T-cell (primary cell): ENCODE measurements around the gene GHRHR. TPM values are rescaled to one million over a fixed set of nuclear protein-coding genes. Genes with fewer than 3 reads are reported as not detected.
A peak's percentile ranks its signal among the peaks of the same experiment; 100 is the strongest.

Experiments used
- ATAC-seq, 4 experiments: fragments of 200-7000 bp in 3 of 4; fragments of 150-1000 bp in 1 of 4; cut with Tn5 transposase; replicated peaks in 1 of 4; 1 replicate in 3 of 4; 2 replicates in 1 of 4; pipeline ENCODE4 v1.10.0; 2021; ENCODE audit warnings: moderate library complexity in 3 of 4, mild to moderate bottlenecking in 2 of 4, moderate number of reproducible peaks in 1 of 4
- CTCF ChIA-PET, 2 donors: fragments of 300-600 bp; sonication (Branson Sonifier 250); formaldehyde crosslinking; loops; one replicate each; lab custom pipeline; 2022; ENCODE audit warnings: antibody characterized with exemption in 2 of 2; lab: Charles Lee
- POLR2A ChIA-PET, 2 donors: fragments of 300-600 bp; sonication (Branson Sonifier 250); formaldehyde crosslinking; loops; one replicate each; lab custom pipeline; 2022; ENCODE audit warnings: antibody characterized with exemption in 2 of 2; lab: Charles Lee
- DNase-seq, 35 experiments: peaks; one replicate each; pipeline versions ENCODE4 v3.0.0 to v3.0.0-alpha.2; 2013 to 2023
- H3K27ac ChIP-seq: one replicate; pipeline ENCODE4 v1.5.1; 2013; ENCODE audit warnings: low read length
- H3K27me3 ChIP-seq, 2 experiments: replicated peaks in 1 of 2; 1 replicate in 1 of 2; 2 replicates in 1 of 2; pipeline versions ENCODE4 v1.6.1 to v1.7.0; 2013; ENCODE audit warnings: low read length in 1 of 2, mixed read lengths in 1 of 2; ENCODE audit not compliant: control insufficient read depth in 2 of 2, insufficient read depth in 2 of 2; ENCODE audit errors: extremely low read depth in 1 of 2
- H3K36me3 ChIP-seq, 2 donors: 1 replicate in 1 of 2; 2 replicates in 1 of 2; pipeline versions ENCODE4 v1.6.1 to v1.7.0; 2013; ENCODE audit warnings: low read length in 1 of 2; ENCODE audit not compliant: control insufficient read depth in 2 of 2, insufficient read depth in 1 of 2; ENCODE audit errors: extremely low read depth in 1 of 2
- H3K4me1 ChIP-seq, 2 experiments: 1 replicate in 1 of 2; 2 replicates in 1 of 2; pipeline versions ENCODE4 v1.6.1 to v1.7.0; 2013; ENCODE audit warnings: low read length in 2 of 2, mixed read lengths in 1 of 2; ENCODE audit not compliant: insufficient read depth in 2 of 2, control insufficient read depth in 1 of 2; ENCODE audit errors: extremely low read depth in 1 of 2
- H3K4me3 ChIP-seq, 2 donors: 1 replicate in 1 of 2; 2 replicates in 1 of 2; pipeline versions ENCODE4 v1.5.1 to v1.7.0; 2013; ENCODE audit warnings: mild to moderate bottlenecking in 2 of 2, low read length in 1 of 2, moderate library complexity in 1 of 2; ENCODE audit not compliant: control insufficient read depth in 1 of 2; ENCODE audit errors: extremely low read depth in 1 of 2
- H3K9me3 ChIP-seq: 2 replicates; pipeline ENCODE4 v1.7.0; 2013
- H3K27ac Mint-ChIP-seq, 2 donors: one replicate each; pipeline ENCODE4 v1.8.0; 2020 to 2021; ENCODE audit warnings: mild to moderate bottlenecking in 2 of 2, mixed read lengths in 2 of 2
- H3K27me3 Mint-ChIP-seq, 2 donors: one replicate each; pipeline ENCODE4 v1.8.0; 2021 to 2022; ENCODE audit warnings: mixed read lengths in 2 of 2
- H3K36me3 Mint-ChIP-seq: one replicate; pipeline ENCODE4 v1.8.0; 2021; ENCODE audit warnings: mixed read lengths
- H3K4me1 Mint-ChIP-seq, 3 donors: one replicate each; pipeline ENCODE4 v1.8.0; 2020 to 2022; ENCODE audit warnings: mixed read lengths in 3 of 3, mild to moderate bottlenecking in 1 of 3
- H3K4me3 Mint-ChIP-seq, 3 donors: one replicate each; pipeline ENCODE4 v1.8.0; 2020 to 2022; ENCODE audit warnings: mild to moderate bottlenecking in 3 of 3, mixed read lengths in 3 of 3, moderate library complexity in 3 of 3
- H3K9me3 Mint-ChIP-seq, 3 donors: one replicate each; pipeline ENCODE4 v1.8.0; 2020 to 2022; ENCODE audit warnings: mixed read lengths in 3 of 3
- WGBS: methylation state at CpG from one replicate; pipeline ENCODE4 v1.1.5; 2013; ENCODE audit warnings: missing lambda C conversion rate; ENCODE audit not compliant: insufficient coverage; 5-methylcytosine and 5-hydroxymethylcytosine counted together
- total RNA-seq, 35 experiments: library from RNA in 6 of 35; stranded (reverse) in 6 of 35; fragments of 120-200 nt in 1 of 35; gene quantifications; one replicate each; pipeline versions ENCODE4 v1.2.1 to v1.2.4 and lab custom pipeline; 2013 to 2026

Gene GHRHR
- total RNA-seq, 5 donors from 2014 or later (not counting 1 experiment from before 2014, with no cell fraction given), result not detected

GRCh38 chr7:30922596-30922995 is 41.2 kb upstream of the GHRHR start:
- H3K9me3 ChIP-seq, result no peaks in the 10 kb centered on the region
- WGBS, result 79% methylated on average over 2 of the region's 9 CpGs
- no peak overlapping the region for H3K4me3 ChIP-seq
- ATAC-seq (no peak), DNase-seq (peak in 1 of 35 experiments; percentile 10)
- POLR2A ChIA-PET, result no interaction called here
- no peaks in the 10 kb centered on the region for H3K4me1 ChIP-seq
- Mint-ChIP-seq H3K4me1 (no peaks in the 10 kb centered on the region), H3K4me3 (no peak overlapping the region), H3K36me3 (no peaks in the 10 kb centered on the region), H3K27ac (no peak overlapping the region), H3K27me3 (no peaks in the 10 kb centered on the region), H3K9me3 (peaks cover 0 to 4% (median 0%) of the 10 kb centered on the region in 3 donors)
- no peak overlapping the region for H3K27ac ChIP-seq
- no peaks in the 10 kb centered on the region for H3K27me3 ChIP-seq
- CTCF ChIA-PET, result no interaction called here
- H3K36me3 ChIP-seq, result no peaks in the 10 kb centered on the region

- no peak overlapping the region for H3K4me3 Mint-ChIP-seq
- H3K27ac ChIP-seq, result no peak overlapping the region
These were observed 40.6 kb upstream of the GHRHR start for GRCh38 chr7:30923009-30923773.

GRCh38 chr7:30923774-30924413 is 39.9 kb upstream of the GHRHR start:
- no peaks in the 10 kb centered on the region for H3K4me1 ChIP-seq
- H3K27ac ChIP-seq, result no peak overlapping the region
- Mint-ChIP-seq H3K9me3 (peaks cover 0 to 4% (median 0%) of the 10 kb centered on the region in 3 donors), H3K36me3 (no peaks in the 10 kb centered on the region), H3K27ac (no peak overlapping the region), H3K4me3 (no peak overlapping the region), H3K4me1 (no peaks in the 10 kb centered on the region), H3K27me3 (no peaks in the 10 kb centered on the region)
- H3K4me3 ChIP-seq, result no peak overlapping the region
- H3K27me3 ChIP-seq, result no peaks in the 10 kb centered on the region
- POLR2A ChIA-PET, result no interaction called here
- 85% methylated on average over 8 of the region's 13 CpGs for WGBS
- no peaks in the 10 kb centered on the region for H3K9me3 ChIP-seq
- no peaks in the 10 kb centered on the region for H3K36me3 ChIP-seq
- ATAC-seq, result no peak
- CTCF ChIA-PET, result no interaction called here
- peak in 2 of 35 experiments; percentile 8 to 20 for DNase-seq

More at GRCh38 chr7:30923009-30923773, 40.6 kb upstream of the GHRHR start:
- H3K4me1 ChIP-seq, result no peaks in the 10 kb centered on the region
- no peak overlapping the region for H3K4me3 ChIP-seq
- Mint-ChIP-seq H3K27me3 (no peaks in the 10 kb centered on the region), H3K36me3 (no peaks in the 10 kb centered on the region), H3K4me1 (no peaks in the 10 kb centered on the region), H3K27ac (no peak overlapping the region), H3K9me3 (peaks cover 0 to 4% (median 0%) of the 10 kb centered on the region in 3 donors)
- no peaks in the 10 kb centered on the region for H3K9me3 ChIP-seq
- ATAC-seq (no peak), DNase-seq (peak in 2 of 35 experiments; percentile 4 to 7)
- 94% methylated on average over 5 of the region's 19 CpGs for WGBS
- CTCF ChIA-PET, result no interaction called here
- no peaks in the 10 kb centered on the region for H3K36me3 ChIP-seq
- H3K27me3 ChIP-seq, result no peaks in the 10 kb centered on the region
- POLR2A ChIA-PET, result no interaction called here

- H3K27me3 Mint-ChIP-seq, result no peaks in the 10 kb centered on the region
- CTCF ChIA-PET, result no interaction called here
- H3K4me1 Mint-ChIP-seq, result no peaks in the 10 kb centered on the region
- Histone ChIP-seq H3K27me3 (no peaks in the 10 kb centered on the region), H3K36me3 (no peaks in the 10 kb centered on the region), H3K4me1 (no peaks in the 10 kb centered on the region), H3K27ac (no peak overlapping the region), H3K9me3 (no peaks in the 10 kb centered on the region), H3K4me3 (no peak overlapping the region)
- POLR2A ChIA-PET, result no interaction called here
- ATAC-seq (no peak), DNase-seq (peak in 1 of 35 experiments; percentile 11)
- H3K9me3 Mint-ChIP-seq, result peaks cover 0 to 4% (median 0%) of the 10 kb centered on the region in 3 donors
- H3K27ac Mint-ChIP-seq, result no peak overlapping the region
- H3K4me3 Mint-ChIP-seq, result no peak overlapping the region
- no peaks in the 10 kb centered on the region for H3K36me3 Mint-ChIP-seq
These were observed 39.1 kb upstream of the GHRHR start for GRCh38 chr7:30924624-30925023.

- DNase-seq (peak in 2 of 35 experiments; percentile 6 to 14), ATAC-seq (no peak)
- Mint-ChIP-seq H3K27ac (no peak overlapping the region), H3K9me3 (peaks cover 0 to 4% (median 0%) of the 10 kb centered on the region in 3 donors), H3K36me3 (no peaks in the 10 kb centered on the region), H3K27me3 (no peaks in the 10 kb centered on the region), H3K4me3 (no peak overlapping the region), H3K4me1 (no peaks in the 10 kb centered on the region)
- Histone ChIP-seq H3K4me3 (no peak overlapping the region), H3K27me3 (no peaks in the 10 kb centered on the region), H3K9me3 (no peaks in the 10 kb centered on the region), H3K27ac (no peak overlapping the region), H3K36me3 (no peaks in the 10 kb centered on the region), H3K4me1 (no peaks in the 10 kb centered on the region)
- ChIA-PET CTCF (no interaction called here), POLR2A (no interaction called here)
- 61% methylated on average over 2 of the region's 2 CpGs for whole genome bisulfite sequencing
These were observed 38.6 kb upstream of the GHRHR start for GRCh38 chr7:30925117-30925516.

- Mint-ChIP-seq H3K4me3 (no peak overlapping the region), H3K4me1 (no peaks in the 10 kb centered on the region), H3K27me3 (no peaks in the 10 kb centered on the region), H3K27ac (no peak overlapping the region), H3K36me3 (no peaks in the 10 kb centered on the region), H3K9me3 (peaks cover 0 to 4% (median 0%) of the 10 kb centered on the region in 3 donors)
- peak in 3 of 35 experiments; percentile 3 to 4 (median 3) for DNase-seq
- no peaks in the 10 kb centered on the region for H3K36me3 ChIP-seq
- ATAC-seq, result no peak
- no peaks in the 10 kb centered on the region for H3K4me1 ChIP-seq
- no peak overlapping the region for H3K4me3 ChIP-seq
- H3K27ac ChIP-seq, result no peak overlapping the region
- H3K9me3 ChIP-seq, result no peaks in the 10 kb centered on the region
- 53% methylated on average over 4 of the region's 5 CpGs for WGBS
- no peaks in the 10 kb centered on the region for H3K27me3 ChIP-seq
- ChIA-PET POLR2A (no interaction called here), CTCF (no interaction called here)
These were observed 37.8 kb upstream of the GHRHR start for GRCh38 chr7:30925913-30926312.
